K562 (cell line): ENCODE results near the gene SOS2. TPM values are rescaled to one million over a fixed set of nuclear protein-coding genes. Genes with fewer than 3 reads are reported as not detected.

Experiments used
- ATAC-seq: fragments of 200-7000 bp; cut with Tn5 transposase; 3 replicates; pipeline ENCODE4 v1.9.1; 2020; ENCODE audit warnings: moderate library complexity
- BruUV-seq: library from RNA; stranded (reverse); fragments of 400-500 nt; replicated peaks from 2 replicates; lab custom pipeline; 2021; lab: Mats Ljungman, UMichigan
- CTCF ChIA-PET: fragments of 300-600 bp; formaldehyde crosslinking; extraction: SDS; loops from one replicate; lab custom pipeline; 2021; ENCODE audit warnings: low intra/inter-chr PET ratio; lab: Yijun Ruan, JAX
- POLR2A ChIA-PET: fragments of 300-600, 350-650 bp; sonication (Branson Sonifier 250); formaldehyde crosslinking; extraction: SDS; loops from one replicate; lab custom pipeline; 2021; ENCODE audit warnings: antibody characterized with exemption, inconsistent platforms; lab: Yijun Ruan, JAX
- DNase-seq, 4 experiments: peaks; one replicate each; pipeline versions ENCODE4 v3.0.0 to v3.0.0-alpha.2; 2011 to 2018; ENCODE audit warnings: low spot score in 3 of 4, mixed read lengths in 3 of 4; ENCODE audit errors: extremely low read depth in 1 of 4
- FAIRE-seq: peaks from 2 replicates; lab custom pipeline; 2011; peaks lifted over from hg19 to GRCh38; lab: Jason Lieb, UNC
- H2AFZ ChIP-seq: 2 replicates; pipeline ENCODE4 v1.6.0; 2011; ENCODE audit warnings: low read depth, low read length, control low read depth, inconsistent platforms
- H3K27ac ChIP-seq: fragments of 200-600 bp; 3 replicates; pipeline ENCODE4 v1.8.0; 2011; ENCODE audit warnings: low read depth, mild to moderate bottlenecking, control low read depth, inconsistent platforms, low read length, moderate library complexity, mixed read lengths; ENCODE audit errors: extremely low read depth
- H3K27me3 ChIP-seq, 2 experiments: fragments of 300-600 bp in 1 of 2; 2 replicates in 1 of 2; 3 replicates in 1 of 2; pipeline versions ENCODE4 v1.6.0 to v1.8.0; 2011; ENCODE audit warnings: inconsistent platforms in 2 of 2, low read length in 2 of 2, mild to moderate bottlenecking in 1 of 2, mixed read lengths in 1 of 2, moderate library complexity in 1 of 2; ENCODE audit not compliant: control insufficient read depth in 2 of 2, insufficient read depth in 2 of 2
- H3K36me3 ChIP-seq: fragments of 300-600 bp; 3 replicates; pipeline ENCODE4 v1.8.0; 2011; ENCODE audit warnings: mild to moderate bottlenecking, low read length, inconsistent platforms; ENCODE audit not compliant: control insufficient read depth, insufficient read depth
- H3K4me1 ChIP-seq, 2 experiments: fragments of 200-600 bp in 1 of 2; replicated peaks in 1 of 2; 2 replicates in 1 of 2; 3 replicates in 1 of 2; pipeline versions ENCODE4 v1.5.1 to v1.8.0; 2011; ENCODE audit warnings: inconsistent platforms in 2 of 2, low read length in 2 of 2, mild to moderate bottlenecking in 1 of 2, mixed read lengths in 1 of 2, moderate library complexity in 1 of 2; ENCODE audit not compliant: control insufficient read depth in 2 of 2, insufficient read depth in 2 of 2
- H3K4me2 ChIP-seq: 2 replicates; pipeline ENCODE4 v1.6.1; 2011; ENCODE audit warnings: low read length, control low read depth, inconsistent platforms, mixed read lengths; ENCODE audit not compliant: insufficient read depth
- H3K4me3 ChIP-seq: fragments of 200-600 bp; sonication (generic), shearing (Covaris generic); 2 replicates; pipeline ENCODE4 v1.5.1; 2016; ENCODE audit warnings: control low read depth, inconsistent platforms
- H3K79me2 ChIP-seq: fragments of 200-600 bp; 3 replicates; pipeline ENCODE4 v1.8.0; 2011; ENCODE audit warnings: low read length, inconsistent platforms; ENCODE audit not compliant: control insufficient read depth, insufficient read depth
- H3K9ac ChIP-seq, 2 experiments: 2 replicates each; pipeline versions ENCODE4 v1.6.0 to v1.6.1; 2011; ENCODE audit warnings: low read depth in 2 of 2, low read length in 2 of 2, control low read depth in 1 of 2, inconsistent platforms in 1 of 2, mild to moderate bottlenecking in 1 of 2, mixed read lengths in 1 of 2; ENCODE audit not compliant: insufficient read depth in 1 of 2
- H3K9me1 ChIP-seq: one replicate; pipeline ENCODE4 v1.6.0; 2011; ENCODE audit warnings: inconsistent platforms, mild to moderate bottlenecking, low read length, moderate library complexity; ENCODE audit not compliant: control insufficient read depth, insufficient read depth
- H3K9me3 ChIP-seq: replicated peaks from 2 replicates; pipeline ENCODE4 v1.5.1; 2011; ENCODE audit warnings: low read depth, low read length, inconsistent platforms; ENCODE audit not compliant: control insufficient read depth, insufficient read depth
- H4K20me1 ChIP-seq: replicated peaks from 2 replicates; pipeline ENCODE4 v1.6.1; 2011; ENCODE audit warnings: low read length, inconsistent platforms, mixed read lengths; ENCODE audit not compliant: control insufficient read depth, insufficient read depth
- ESRRA ChIP-seq: fragments of 450-650 bp; IDR thresholded peaks from 2 replicates; pipeline ENCODE4 v1.6.1; 2014; ENCODE audit warnings: low read depth, mild to moderate bottlenecking, moderate library complexity, borderline replicate concordance
- GTF2E2 ChIP-seq: fragments of 200-800 bp; sonication (Bioruptor generic); IDR thresholded peaks from 2 replicates; pipeline ENCODE4 v1.6.1; 2016; ENCODE audit warnings: missing genetic modification characterization, missing compliant biosample characterization
- MAFG ChIP-seq: fragments of 450-650 bp; conservative IDR thresholded peaks from 2 replicates; pipeline ENCODE4 v1.6.1; 2016; ENCODE audit warnings: missing genetic modification characterization, missing compliant biosample characterization
- MAFK ChIP-seq: IDR thresholded peaks from 2 replicates; pipeline ENCODE4 v1.6.1; 2011; ENCODE audit warnings: low read length, improper control_type of control experiment
- RB1 ChIP-seq: fragments of 450-650 bp; IDR thresholded peaks from 2 replicates; pipeline ENCODE4 v1.6.1; 2017; ENCODE audit warnings: low read depth, mild to moderate bottlenecking
- SIN3B ChIP-seq: fragments of 450-650 bp; IDR thresholded peaks from 2 replicates; pipeline ENCODE4 v1.6.1; 2017; ENCODE audit warnings: low read depth, mild to moderate bottlenecking, moderate library complexity
- SNIP1 ChIP-seq: fragments of 450-650 bp; IDR thresholded peaks from 2 replicates; pipeline ENCODE4 v1.7.1; 2017; ENCODE audit warnings: low read depth, mild to moderate bottlenecking
- SNRNP70 ChIP-seq: fragments of 200-400 bp; formaldehyde crosslinking; optimal IDR thresholded peaks from 2 replicates; pipeline ENCODE3; 2017; ENCODE audit warnings: low read depth, low read length
- TCF7L2 ChIP-seq: fragments of 150-350 bp; IDR thresholded peaks from 2 replicates; pipeline ENCODE4 v1.6.1; 2016; ENCODE audit warnings: low read depth, mild to moderate bottlenecking, low read length, moderate library complexity
- ZNF311 ChIP-seq: fragments of 250-450 bp; sonication (Bioruptor Pico); IDR thresholded peaks from 2 replicates; pipeline ENCODE4 v1.4.0; 2020; ENCODE audit warnings: mild to moderate bottlenecking, moderate library complexity
- WGBS: fragments of 100-300 bp; shearing (Covaris generic); methylation state at CpG from one replicate; pipeline ENCODE4 v1.1.6; 2016; ENCODE audit warnings: low coverage, mixed read lengths; ENCODE audit not compliant: insufficient coverage; ENCODE audit errors: missing lambda C conversion rate; 5-methylcytosine and 5-hydroxymethylcytosine counted together
- in situ Hi-C: fragments of 300-500 bp; cut with MboI; formaldehyde crosslinking; loops from 4 replicates; pipeline ENCODE4 v1.15.0; 2018; ENCODE audit warnings: inconsistent platforms, mixed read lengths
- intact Hi-C: fragments of 100-400 bp; cut with micrococcal nuclease; formaldehyde crosslinking; loops from 2 replicates; pipeline ENCODE4 v1.14.2; 2022
- polyA plus RNA-seq, 8 experiments: library from polyadenylated mRNA; depleted of rRNA in 4 of 8; stranded (reverse) in 5 of 8; unstranded in 3 of 8; fragments of >200 nt; fragmentation: Nextera tagmentation in 2 of 8; fragmentation: Illumina TruSeq in 1 of 8; extraction: Ambion mirVana in 2 of 8; extraction: Trizol in 1 of 8; gene quantifications; 2 replicates each; pipeline versions ENCODE4 v1.2.1 to v1.2.3, GENCODE V29; 2011 to 2014; ENCODE audit warnings: inconsistent platforms in 1 of 8, missing spikeins in 1 of 8
- total RNA-seq, 7 experiments: library from RNA; depleted of rRNA in 6 of 7; stranded (reverse); fragments of >200 nt in 6 of 7; fragmentation: Illumina TruSeq in 2 of 7; extraction: Trizol in 2 of 7; gene quantifications; 2 replicates each; pipeline versions ENCODE4 v1.2.1 to v1.2.3, GENCODE V29; 2011 to 2021; ENCODE audit warnings: low replicate concordance in 1 of 7
- TF ChIP-seq, protein P1 (sequence below), 2 experiments: fragments of 450-650 bp in 1 of 2; sonication (generic) in 1 of 2; formaldehyde crosslinking; conservative IDR thresholded peaks; 2 replicates each; pipeline versions ENCODE4 v1.4.0 to v1.8.1; 2020 to 2022; ENCODE audit warnings: mild to moderate bottlenecking in 1 of 2, missing genetic modification reagents in 1 of 2

The SOS2 gene
- total and polyA plus RNA-seq, 9 of the 15 experiments (the other 6 are each of a cell fraction or from before 2014, with no cell fraction given) = 2.2 to 13.1 (median 10.5) TPM

DNA sequence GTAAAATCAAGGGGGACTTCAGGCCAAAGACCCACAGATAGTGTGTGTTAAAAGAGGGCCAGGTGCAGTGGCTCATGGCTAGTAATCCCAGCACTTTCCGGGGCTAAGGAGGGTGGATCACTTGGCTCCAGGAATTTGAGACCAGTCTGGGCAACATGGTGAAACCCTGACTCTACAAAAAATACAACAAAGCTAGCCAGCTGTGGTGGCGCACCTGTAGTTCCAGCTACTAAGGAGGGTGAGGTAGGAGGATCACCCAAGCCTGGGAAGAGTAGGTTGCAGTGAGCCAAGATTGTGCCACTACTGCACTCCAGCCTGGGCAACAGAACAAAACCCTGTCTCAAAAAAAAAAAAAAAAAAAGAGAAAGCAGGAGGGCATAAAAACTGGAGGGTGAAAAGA lies 123.5 kb downstream of the SOS2 start:
- no peak overlapping the region for H3K4me3 ChIP-seq
- BruUV-seq = no TSS peak
- POLR2A ChIA-PET = no interaction called here

More for the DNA sequence above, 123.5 kb downstream of the SOS2 start:
- no peak overlapping the region for H3K27ac ChIP-seq
- no peak overlapping the region for H3K9ac ChIP-seq
- CTCF ChIA-PET = no interaction called here
- 100% methylated on average over 1 of the region's 2 CpGs for WGBS
- in situ Hi-C loops = loop anchor here (25.0 kb wide), 1 partner anchor 471 kb away; the partner anchor contains the start of gene DNAAF2
- FAIRE-seq (no peak), DNase-seq (no peak), ATAC-seq (peak; percentile 15; the same call in 1 of the 3 replicates)
- TF ChIP-seq TCF7L2 (no peak), SNRNP70 (no peak), SIN3B (no peak), MAFK (no peak), RB1 (no peak), GTF2E2 (tag) (no peak), ESRRA (no peak), SNIP1 (no peak), ZNF311 (CRISPR knock-in tag) (no peak), MAFG (tag) (no peak)
- TF ChIP-seq, protein P1, sequence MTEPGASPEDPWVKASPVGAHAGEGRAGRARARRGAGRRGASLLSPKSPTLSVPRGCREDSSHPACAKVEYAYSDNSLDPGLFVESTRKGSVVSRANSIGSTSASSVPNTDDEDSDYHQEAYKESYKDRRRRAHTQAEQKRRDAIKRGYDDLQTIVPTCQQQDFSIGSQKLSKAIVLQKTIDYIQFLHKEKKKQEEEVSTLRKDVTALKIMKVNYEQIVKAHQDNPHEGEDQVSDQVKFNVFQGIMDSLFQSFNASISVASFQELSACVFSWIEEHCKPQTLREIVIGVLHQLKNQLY (CRISPR knock-in tag; conservative IDR thresholded peaks at IDR 0.05) = no peak
- intact Hi-C loops = no loop called here
- peaks cover 46% of the 10 kb centered on the region; the same call in 2 of the 3 replicates for H3K36me3 ChIP-seq
- no peak overlapping the region for H2AFZ ChIP-seq
- no peak overlapping the region for H3K4me2 ChIP-seq
- H3K27me3 ChIP-seq = no peaks in the 10 kb centered on the region
- no peaks in the 10 kb centered on the region for H3K9me3 ChIP-seq
- H3K9me1 ChIP-seq = no peaks in the 10 kb centered on the region
- no peaks in the 10 kb centered on the region; the same call in 2 of the 3 replicates for H3K79me2 ChIP-seq
- no peaks in the 10 kb centered on the region for H4K20me1 ChIP-seq
- H3K4me1 ChIP-seq = no peaks in the 10 kb centered on the region
